ENCODE results near the gene DONSON. TPM values are rescaled to one million over a fixed set of nuclear protein-coding genes. Genes with fewer than 3 reads are reported as not detected.

DONSON gene
- total RNA-seq, 4 donors from 2014 or later, result 6.2 to 14.4 (median 7.0) TPM

GRCh38 chr21:33541105-33541711 is 47.3 kb downstream of the DONSON start:
- intact Hi-C loops (cut with DNase I; ENCODE audit: low total_unique reads), result no loop called here
- TF ChIP-seq CTCF (IDR thresholded peaks at IDR 0.05) (no peak), POLR2A (IDR thresholded peaks at IDR 0.05) (no peak)
- H3K4me3 ChIP-seq (ENCODE audit: low read depth, poor library complexity, severe bottlenecking), result peak overlapping the region; percentile 74
- WGBS, 2 donors, result 54 to 58% methylated on average over 19 of the region's 19 CpGs
- no peak for DNase-seq (ENCODE audit: low spot score in 2 of 2)

- 62 to 66% methylated on average over 3 of the region's 3 CpGs for WGBS, 2 donors
- intact Hi-C loops (cut with DNase I; ENCODE audit: low total_unique reads), result no loop called here
- no peak for TF ChIP-seq CTCF (IDR thresholded peaks at IDR 0.05)
- TF ChIP-seq POLR2A (IDR thresholded peaks at IDR 0.05), result no peak
- no peak overlapping the region for H3K4me3 ChIP-seq (ENCODE audit: low read depth, poor library complexity, severe bottlenecking)
- no peak for DNase-seq (ENCODE audit: low spot score in 2 of 2)
These were observed 47.8 kb downstream of the DONSON start for GRCh38 chr21:33540711-33541104.

GRCh38 chr21:33539616-33540015 is 48.9 kb downstream of the DONSON start:
- 88 to 89% methylated on average over 4 of the region's 4 CpGs for WGBS, 2 donors

GRCh38 chr21:33537212-33537611 is 51.3 kb downstream of the DONSON start:
- intact Hi-C loops (cut with DNase I; ENCODE audit: low total_unique reads), result no loop called here
- no peak for DNase-seq (ENCODE audit: low spot score in 2 of 2)
- WGBS, 2 donors, result 95 to 96% methylated on average over 2 of the region's 2 CpGs

More at GRCh38 chr21:33539616-33540015, 48.9 kb downstream of the DONSON start:
- no peak overlapping the region for H3K4me3 ChIP-seq (ENCODE audit: low read depth, poor library complexity, severe bottlenecking)
- TF ChIP-seq POLR2A (IDR thresholded peaks at IDR 0.05), result no peak
- no peak for DNase-seq (ENCODE audit: low spot score in 2 of 2)
- intact Hi-C loops (cut with DNase I; ENCODE audit: low total_unique reads), result no loop called here

GRCh38 chr21:33531007-33531406 is 57.5 kb downstream of the DONSON start:
- 88 to 89% methylated on average over 3 of the region's 3 CpGs for WGBS, 2 donors
- H3K4me3 ChIP-seq (ENCODE audit: low read depth, poor library complexity, severe bottlenecking), result no peak overlapping the region
- TF ChIP-seq POLR2A (IDR thresholded peaks at IDR 0.05), result no peak
- TF ChIP-seq CTCF (IDR thresholded peaks at IDR 0.05), result no peak
- DNase-seq (ENCODE audit: low spot score in 2 of 2), result no peak
- intact Hi-C loops (cut with DNase I; ENCODE audit: low total_unique reads), result no loop called here

More at GRCh38 chr21:33537212-33537611, 51.3 kb downstream of the DONSON start:
- H3K4me3 ChIP-seq (ENCODE audit: low read depth, poor library complexity, severe bottlenecking), result no peak overlapping the region
- TF ChIP-seq POLR2A (IDR thresholded peaks at IDR 0.05) (no peak), CTCF (IDR thresholded peaks at IDR 0.05) (no peak)

Other genes starting within 250 kb of the DONSON start
- gene IFNGR2, start 185.3 kb downstream of the DONSON start, total RNA-seq, result 10 to 100 TPM; 46.7 to 74.1 (median 60.9) TPM
- gene TMEM50B, start 108.7 kb downstream of the DONSON start, total RNA-seq, result 10 to 100 TPM; 36.4 to 48.7 (median 38.2) TPM
- 1 to 10 TPM in 1 of 4 donors, under 1 TPM in 3; 0.08 to 2.3 (median 0.40) TPM for gene DNAJC28, start 97.0 kb downstream of the DONSON start, total RNA-seq
- gene GART, start 46.6 kb downstream of the DONSON start, total RNA-seq, result 10 to 100 TPM; 44.8 to 62.4 (median 57.3) TPM
- 100 to 1,000 TPM; 199 to 314 (median 256) TPM for gene SON, start 45.6 kb downstream of the DONSON start, total RNA-seq
- 10 to 100 TPM; 12.8 to 34.2 (median 15.0) TPM for gene CRYZL1, start 53.1 kb upstream of the DONSON start, total RNA-seq
- gene ITSN1, start 53.8 kb upstream of the DONSON start, total RNA-seq, result 10 to 100 TPM; 17.4 to 39.5 (median 31.7) TPM

Measured in lower leg skin (tissue), 4 donors.